ENCODE data around the gene ST6GALNAC2.

Gene ST6GALNAC2

DNA sequence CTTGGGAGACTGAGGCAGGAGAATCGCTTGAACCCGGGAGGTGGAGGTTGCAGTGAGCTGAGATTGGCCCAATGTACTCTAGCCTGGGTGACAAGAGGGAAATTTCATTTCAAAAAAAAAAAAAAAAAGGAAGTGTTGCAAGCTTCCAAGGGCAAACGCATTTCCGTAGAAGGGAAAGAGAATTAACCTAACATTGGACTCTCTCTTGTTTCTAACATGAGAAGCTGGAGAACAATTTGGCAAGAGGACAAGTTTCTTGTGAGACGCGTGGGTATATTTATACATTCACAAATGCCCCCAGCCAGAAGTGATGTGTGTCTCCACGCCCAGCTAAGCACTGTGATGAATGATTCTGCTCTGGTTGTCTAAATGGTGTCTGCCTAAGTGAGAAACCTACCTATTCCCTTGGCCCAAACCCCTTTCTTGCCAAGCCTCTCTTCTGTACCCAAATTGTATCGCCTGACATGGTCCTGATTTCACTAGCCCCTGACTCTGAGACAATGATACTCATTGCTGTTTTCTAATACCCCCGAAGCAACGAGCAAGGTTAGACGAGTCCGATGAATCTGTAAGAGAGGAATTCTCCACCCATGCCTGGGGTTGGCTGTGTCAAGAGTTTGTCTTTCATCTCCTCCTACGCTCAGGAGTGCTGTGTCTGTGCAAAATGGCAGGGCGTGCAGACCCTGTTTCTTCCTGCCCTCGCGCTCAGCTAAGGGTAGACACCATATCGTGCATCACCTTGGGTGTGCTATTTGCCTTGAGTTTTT, 14.2 kb upstream of the ST6GALNAC2 start:
- POLR2A ChIA-PET, result interaction anchor here (0.6 kb wide), 3 partner anchors 26 to 159 kb away, joined by 3 to 7 read pairs (median 4); no protein-coding TSS in a partner anchor
- WGBS (ENCODE audit: insufficient coverage), result 76% methylated on average over 9 of the region's 17 CpGs
- no peaks in the 10 kb centered on the region for H3K36me3 ChIP-seq (ENCODE audit: control insufficient read depth in 4 of 4, insufficient read depth in 4 of 4, low read length in 3 of 4)
- no peaks in the 10 kb centered on the region for H3K27me3 ChIP-seq (replicated peaks in 2 of 5; ENCODE audit: control insufficient read depth in 4 of 5, insufficient read depth in 5 of 5, low read length in 4 of 5)
- CTCF ChIA-PET, result interaction anchor here (0.9 to 2.9 kb wide), 9 partner anchors 11 to 132 kb away, joined by 3 to 13 read pairs (median 6); partner anchors contain the start of genes AANAT and ST6GALNAC2
- peak overlapping the region in 3 of 7 experiments; percentile 9 to 45 (median 21) for H3K4me3 ChIP-seq (ENCODE audit: control insufficient read depth in 1 of 7, extremely low read depth in 1 of 7, insufficient read depth in 4 of 7, low read depth in 2 of 7, low read length in 6 of 7)
- peaks cover 7 to 33% (median 11%) of the 10 kb centered on the region in 4 experiments for H3K4me1 ChIP-seq (ENCODE audit: control extremely low read depth in 1 of 4, control insufficient read depth in 4 of 4, insufficient read depth in 4 of 4, low read length in 3 of 4)
- peak; percentile 53 to 63 (median 58) for DNase-seq
- no peak overlapping the region for H3K27ac ChIP-seq (ENCODE audit: insufficient read depth in 1 of 2, low read depth in 1 of 2, low read length in 2 of 2, poor library complexity in 1 of 2, severe bottlenecking in 2 of 2)
- peaks cover 0 to 5% (median 0%) of the 10 kb centered on the region in 5 experiments for H3K9me3 ChIP-seq (ENCODE audit: control extremely low read depth in 1 of 5, control insufficient read depth in 4 of 5, insufficient read depth in 2 of 5, low read depth in 1 of 5, low read length in 4 of 5)

DNA sequence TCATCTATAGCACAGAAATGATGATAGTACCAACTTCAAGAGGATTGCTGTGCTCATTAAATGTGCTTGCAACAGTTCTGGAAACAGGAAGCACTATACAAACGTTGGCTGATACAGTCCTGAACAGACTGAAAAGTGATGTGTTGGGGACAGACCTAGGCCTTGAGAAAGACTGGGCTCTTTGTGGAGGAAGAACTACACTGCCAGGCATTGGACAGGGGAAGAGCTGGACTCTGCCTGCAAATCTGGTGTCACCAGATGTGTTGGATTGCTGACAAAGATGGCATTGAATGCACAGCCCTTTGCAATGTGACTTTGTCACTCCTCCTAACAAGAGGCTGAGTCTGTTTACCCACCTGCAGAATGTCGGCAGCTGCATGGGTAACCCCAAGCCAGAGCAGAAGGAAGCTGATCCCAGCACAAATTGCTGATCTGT, 12.4 kb upstream of the ST6GALNAC2 start:
- Histone ChIP-seq H3K36me3 (ENCODE audit: control insufficient read depth in 4 of 4, insufficient read depth in 4 of 4, low read length in 3 of 4) (no peaks in the 10 kb centered on the region), H3K4me3 (ENCODE audit: control insufficient read depth in 1 of 7, extremely low read depth in 1 of 7, insufficient read depth in 4 of 7, low read depth in 2 of 7, low read length in 6 of 7) (no peak overlapping the region), H3K9me3 (ENCODE audit: control extremely low read depth in 1 of 5, control insufficient read depth in 4 of 5, insufficient read depth in 2 of 5, low read depth in 1 of 5, low read length in 4 of 5) (peaks cover 0 to 4% (median 0%) of the 10 kb centered on the region in 5 experiments), H3K27ac (ENCODE audit: insufficient read depth in 1 of 2, low read depth in 1 of 2, low read length in 2 of 2, poor library complexity in 1 of 2, severe bottlenecking in 2 of 2) (no peak overlapping the region), H3K4me1 (ENCODE audit: control extremely low read depth in 1 of 4, control insufficient read depth in 4 of 4, insufficient read depth in 4 of 4, low read length in 3 of 4) (peaks cover 7 to 33% (median 11%) of the 10 kb centered on the region in 4 experiments), H3K27me3 (replicated peaks in 2 of 5; ENCODE audit: control insufficient read depth in 4 of 5, insufficient read depth in 5 of 5, low read length in 4 of 5) (no peaks in the 10 kb centered on the region)
- CTCF ChIA-PET, result interaction anchor here (1.1 to 2.9 kb wide), 9 partner anchors 9 to 139 kb away, joined by 3 to 13 read pairs (median 4); partner anchors contain the start of gene AANAT
- POLR2A ChIA-PET, result interaction anchor here (0.7 kb wide), 1 partner anchor 30 kb away, joined by 3 read pairs; no protein-coding TSS in a partner anchor
- 7% methylated on average over 2 of the region's 2 CpGs for WGBS (ENCODE audit: insufficient coverage)
- peak in 2 of 3 donors; percentile 20 to 23 for DNase-seq

DNA sequence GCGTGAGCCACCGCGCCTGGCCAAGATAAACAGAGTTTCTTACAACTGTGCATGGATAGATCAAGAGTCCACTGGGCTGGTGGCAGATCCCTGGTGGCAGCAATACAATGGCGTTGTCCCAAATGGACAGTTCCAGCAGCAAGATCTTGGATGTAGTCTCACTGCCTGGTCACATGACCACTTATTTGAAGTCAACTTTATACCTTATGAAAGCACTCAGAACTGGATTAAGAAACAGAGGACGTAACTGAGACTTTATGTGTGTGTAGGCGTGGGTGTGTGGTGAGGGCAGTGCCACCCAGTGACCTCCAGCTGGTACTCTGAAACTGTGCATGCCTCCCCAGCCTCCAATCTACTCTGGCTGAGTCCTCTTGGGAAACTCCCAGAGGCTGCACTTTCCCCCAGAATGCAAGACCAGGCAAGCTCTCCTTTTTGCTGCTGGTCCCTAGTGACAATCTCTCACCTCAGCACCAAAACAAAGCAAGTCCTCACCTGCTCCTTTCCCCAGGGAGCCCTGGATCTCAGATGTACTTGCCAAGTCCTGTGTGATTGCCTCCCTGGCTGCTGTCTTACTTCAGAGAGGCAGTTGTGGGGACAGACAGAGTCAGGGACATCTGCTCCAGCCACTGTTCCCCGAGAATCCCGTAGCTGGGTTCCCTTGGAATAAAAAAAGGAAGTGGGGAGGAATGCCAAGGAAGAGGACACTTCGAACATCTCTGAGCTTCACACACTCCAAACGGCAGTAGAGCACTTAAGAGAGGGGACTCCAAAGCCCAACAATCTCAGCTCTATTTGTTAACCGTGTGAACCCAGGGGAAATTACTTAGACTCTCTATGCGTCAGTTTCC, 11.7 kb upstream of the ST6GALNAC2 start:
- POLR2A ChIA-PET, result no interaction called here
- Histone ChIP-seq H3K27me3 (replicated peaks in 2 of 5; ENCODE audit: control insufficient read depth in 4 of 5, insufficient read depth in 5 of 5, low read length in 4 of 5) (no peaks in the 10 kb centered on the region), H3K36me3 (ENCODE audit: control insufficient read depth in 4 of 4, insufficient read depth in 4 of 4, low read length in 3 of 4) (no peaks in the 10 kb centered on the region), H3K4me3 (ENCODE audit: control insufficient read depth in 1 of 7, extremely low read depth in 1 of 7, insufficient read depth in 4 of 7, low read depth in 2 of 7, low read length in 6 of 7) (no peak overlapping the region), H3K27ac (ENCODE audit: insufficient read depth in 1 of 2, low read depth in 1 of 2, low read length in 2 of 2, poor library complexity in 1 of 2, severe bottlenecking in 2 of 2) (no peak overlapping the region), H3K4me1 (ENCODE audit: control extremely low read depth in 1 of 4, control insufficient read depth in 4 of 4, insufficient read depth in 4 of 4, low read length in 3 of 4) (peaks cover 7 to 33% (median 11%) of the 10 kb centered on the region in 4 experiments), H3K9me3 (ENCODE audit: control extremely low read depth in 1 of 5, control insufficient read depth in 4 of 5, insufficient read depth in 2 of 5, low read depth in 1 of 5, low read length in 4 of 5) (no peaks in the 10 kb centered on the region)
- no peak for DNase-seq
- 80% methylated on average over 10 of the region's 12 CpGs for WGBS (ENCODE audit: insufficient coverage)
- CTCF ChIA-PET, result interaction anchor here (1.1 to 2.9 kb wide), 6 partner anchors 8 to 138 kb away, joined by 3 to 13 read pairs (median 4); no protein-coding TSS in a partner anchor

DNA sequence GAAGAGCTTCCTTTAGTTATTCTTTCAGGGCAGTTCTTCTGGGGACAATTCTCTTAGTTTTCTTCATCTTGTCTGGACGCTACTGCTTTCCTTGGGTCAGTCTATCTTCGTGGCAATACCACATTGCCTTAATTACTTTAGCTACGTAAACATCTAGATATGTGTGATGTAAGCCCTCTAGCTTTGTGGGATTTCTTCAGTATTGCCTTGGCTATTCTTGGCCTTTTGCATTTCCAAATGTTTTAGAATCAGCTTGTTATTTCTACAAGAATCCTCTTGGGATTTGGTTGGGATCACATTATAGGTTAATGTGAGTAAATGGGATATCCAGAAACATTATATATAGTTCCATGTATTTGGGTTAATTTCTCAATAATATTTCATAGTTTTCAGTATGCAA, 9.0 kb upstream of the ST6GALNAC2 start:
- H3K27ac ChIP-seq (ENCODE audit: insufficient read depth in 1 of 2, low read depth in 1 of 2, low read length in 2 of 2, poor library complexity in 1 of 2, severe bottlenecking in 2 of 2), result no peak overlapping the region
- POLR2A ChIA-PET, result interaction anchor here (0.8 kb wide), 1 partner anchor 36 kb away, joined by 3 read pairs; no protein-coding TSS in a partner anchor

DNA sequence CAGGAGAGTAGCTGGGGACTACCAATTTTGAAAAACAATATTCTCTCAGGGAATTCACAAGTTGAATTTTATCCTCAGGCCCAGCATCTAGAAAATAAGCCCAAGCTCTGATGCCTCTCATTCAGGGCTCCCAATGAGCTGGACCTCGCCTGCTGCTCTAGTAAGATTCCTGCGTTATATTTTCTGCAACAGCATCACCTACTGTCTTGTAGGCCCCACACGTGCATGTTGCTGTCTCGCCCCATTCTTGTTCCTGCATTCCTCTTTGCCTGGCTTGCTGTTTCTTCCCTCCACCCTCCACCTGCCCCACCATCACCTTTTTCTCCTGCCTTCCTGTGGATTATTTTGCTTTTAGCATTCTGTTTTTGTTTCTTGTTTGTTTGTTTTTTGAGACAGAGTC, 8.3 kb upstream of the ST6GALNAC2 start:
- CTCF ChIA-PET, result interaction anchor here (1.5 to 2.7 kb wide), 3 partner anchors 35 to 88 kb away, joined by 4 to 14 read pairs (median 7); no protein-coding TSS in a partner anchor
- no peak overlapping the region for H3K27ac ChIP-seq (ENCODE audit: insufficient read depth in 1 of 2, low read depth in 1 of 2, low read length in 2 of 2, poor library complexity in 1 of 2, severe bottlenecking in 2 of 2)
- POLR2A ChIA-PET, result interaction anchor here (0.7 to 0.8 kb wide), 2 partner anchors 18 to 35 kb away, joined by 3 read pairs; no protein-coding TSS in a partner anchor

More for the DNA sequence above, 9.0 kb upstream of the ST6GALNAC2 start:
- H3K4me3 ChIP-seq (ENCODE audit: control insufficient read depth in 1 of 7, extremely low read depth in 1 of 7, insufficient read depth in 4 of 7, low read depth in 2 of 7, low read length in 6 of 7), result no peak overlapping the region
- peaks cover 0 to under 1% (median 0%) of the 10 kb centered on the region in 5 experiments for H3K27me3 ChIP-seq (replicated peaks in 2 of 5; ENCODE audit: control insufficient read depth in 4 of 5, insufficient read depth in 5 of 5, low read length in 4 of 5)
- H3K4me1 ChIP-seq (ENCODE audit: control extremely low read depth in 1 of 4, control insufficient read depth in 4 of 4, insufficient read depth in 4 of 4, low read length in 3 of 4), result peaks cover 1 to 15% (median 6%) of the 10 kb centered on the region in 4 experiments
- CTCF ChIA-PET, result interaction anchor here (2.0 to 2.7 kb wide), 2 partner anchors 36 to 72 kb away, joined by 7 to 14 read pairs; no protein-coding TSS in a partner anchor
- no CpG with 5 or more reads among the region's 3 CpGs for WGBS (ENCODE audit: insufficient coverage)
- DNase-seq, result no peak
- H3K36me3 ChIP-seq (ENCODE audit: control insufficient read depth in 4 of 4, insufficient read depth in 4 of 4, low read length in 3 of 4), result no peaks in the 10 kb centered on the region
- H3K9me3 ChIP-seq (ENCODE audit: control extremely low read depth in 1 of 5, control insufficient read depth in 4 of 5, insufficient read depth in 2 of 5, low read depth in 1 of 5, low read length in 4 of 5), result no peaks in the 10 kb centered on the region

DNA sequence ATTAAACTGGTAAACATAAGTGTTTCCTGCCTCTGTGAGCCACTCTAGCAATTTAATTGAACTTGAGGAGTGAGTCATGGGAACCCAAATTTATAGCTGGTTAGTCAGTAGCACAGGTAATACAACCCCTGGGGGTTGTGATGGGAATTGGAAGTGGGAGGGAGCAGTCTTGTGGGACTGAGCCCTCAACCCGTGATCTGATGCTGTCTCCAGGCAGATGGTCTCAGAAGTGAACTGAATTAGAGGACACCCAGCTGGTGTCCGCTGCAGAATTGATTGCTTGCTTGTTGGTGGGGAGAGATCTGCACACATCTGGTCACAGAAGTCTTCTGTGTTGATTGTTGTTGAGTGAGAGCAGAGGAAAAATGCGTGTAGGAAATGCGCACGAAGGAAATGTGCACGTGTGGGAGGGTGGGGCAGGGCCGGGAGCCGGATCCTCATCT, 7.7 kb upstream of the ST6GALNAC2 start:
- WGBS (ENCODE audit: insufficient coverage), result 89% methylated on average over 6 of the region's 8 CpGs
- no peak overlapping the region for H3K4me3 ChIP-seq (ENCODE audit: control insufficient read depth in 1 of 7, extremely low read depth in 1 of 7, insufficient read depth in 4 of 7, low read depth in 2 of 7, low read length in 6 of 7)
- no peaks in the 10 kb centered on the region for H3K36me3 ChIP-seq (ENCODE audit: control insufficient read depth in 4 of 4, insufficient read depth in 4 of 4, low read length in 3 of 4)
- no peak overlapping the region for H3K27ac ChIP-seq (ENCODE audit: insufficient read depth in 1 of 2, low read depth in 1 of 2, low read length in 2 of 2, poor library complexity in 1 of 2, severe bottlenecking in 2 of 2)
- peaks cover 0 to 9% (median 4%) of the 10 kb centered on the region in 4 experiments for H3K4me1 ChIP-seq (ENCODE audit: control extremely low read depth in 1 of 4, control insufficient read depth in 4 of 4, insufficient read depth in 4 of 4, low read length in 3 of 4)
- peaks cover 0 to 4% (median 0%) of the 10 kb centered on the region in 5 experiments for H3K9me3 ChIP-seq (ENCODE audit: control extremely low read depth in 1 of 5, control insufficient read depth in 4 of 5, insufficient read depth in 2 of 5, low read depth in 1 of 5, low read length in 4 of 5)
- CTCF ChIA-PET, result interaction anchor here (0.7 to 2.7 kb wide), 4 partner anchors 31 to 88 kb away, joined by 4 to 14 read pairs (median 6); no protein-coding TSS in a partner anchor
- POLR2A ChIA-PET, result interaction anchor here (0.7 kb wide), 1 partner anchor 18 kb away, joined by 3 read pairs; no protein-coding TSS in a partner anchor
- no peak for DNase-seq
- peaks cover 0 to 9% (median 5%) of the 10 kb centered on the region in 5 experiments for H3K27me3 ChIP-seq (replicated peaks in 2 of 5; ENCODE audit: control insufficient read depth in 4 of 5, insufficient read depth in 5 of 5, low read length in 4 of 5)

More for the DNA sequence above, 8.3 kb upstream of the ST6GALNAC2 start:
- Histone ChIP-seq H3K27me3 (replicated peaks in 2 of 5; ENCODE audit: control insufficient read depth in 4 of 5, insufficient read depth in 5 of 5, low read length in 4 of 5) (peaks cover 0 to 5% (median 0%) of the 10 kb centered on the region in 5 experiments), H3K36me3 (ENCODE audit: control insufficient read depth in 4 of 4, insufficient read depth in 4 of 4, low read length in 3 of 4) (no peaks in the 10 kb centered on the region), H3K9me3 (ENCODE audit: control extremely low read depth in 1 of 5, control insufficient read depth in 4 of 5, insufficient read depth in 2 of 5, low read depth in 1 of 5, low read length in 4 of 5) (no peaks in the 10 kb centered on the region), H3K4me3 (ENCODE audit: control insufficient read depth in 1 of 7, extremely low read depth in 1 of 7, insufficient read depth in 4 of 7, low read depth in 2 of 7, low read length in 6 of 7) (no peak overlapping the region), H3K4me1 (ENCODE audit: control extremely low read depth in 1 of 4, control insufficient read depth in 4 of 4, insufficient read depth in 4 of 4, low read length in 3 of 4) (peaks cover 0 to 14% (median 4%) of the 10 kb centered on the region in 4 experiments)
- DNase-seq, result no peak
- WGBS (ENCODE audit: insufficient coverage), result 92% methylated on average over 4 of the region's 4 CpGs
